H9 (cell line): Measurements from ENCODE around the gene HOXD8. TPM values are rescaled to one million over a fixed set of nuclear protein-coding genes. Genes with fewer than 3 reads are reported as not detected.
A peak's percentile ranks its signal among the peaks of the same experiment; 100 is the strongest.

Experiments
- DNase-seq: peaks from one replicate; pipeline ENCODE4 v3.0.0-alpha.2; 2017
- H2AFZ ChIP-seq: one replicate; pipeline ENCODE4 v1.6.1; 2013; ENCODE audit warnings: mild to moderate bottlenecking, low read length, control low read depth, moderate library complexity
- H2AK5ac ChIP-seq: 2 replicates; pipeline ENCODE4 v1.6.1; 2013; ENCODE audit warnings: low read length, control low read depth, mixed read lengths; ENCODE audit not compliant: insufficient read length
- H2BK120ac ChIP-seq: one replicate; pipeline ENCODE4 v1.6.1; 2013; ENCODE audit warnings: low read depth, mild to moderate bottlenecking, low read length, control low read depth, inconsistent platforms; ENCODE audit not compliant: poor library complexity, severe bottlenecking
- H2BK12ac ChIP-seq: 2 replicates; pipeline ENCODE4 v1.6.1; 2013; ENCODE audit warnings: low read length, control low read depth, mixed read lengths, low read depth; ENCODE audit not compliant: insufficient read length
- H2BK15ac ChIP-seq: 2 replicates; pipeline ENCODE4 v1.6.1; 2013; ENCODE audit warnings: low read depth, low read length, control low read depth
- H2BK20ac ChIP-seq: one replicate; pipeline ENCODE4 v1.6.1; 2013; ENCODE audit warnings: low read depth, mild to moderate bottlenecking, low read length, control low read depth, inconsistent platforms; ENCODE audit not compliant: poor library complexity, severe bottlenecking
- H2BK5ac ChIP-seq: 2 replicates; pipeline ENCODE4 v1.6.1; 2013; ENCODE audit warnings: low read length, control low read depth, mixed read lengths; ENCODE audit not compliant: insufficient read length
- H3K14ac ChIP-seq: 2 replicates; pipeline ENCODE4 v1.6.1; 2013; ENCODE audit warnings: low read length, control low read depth; ENCODE audit not compliant: insufficient read depth
- H3K18ac ChIP-seq: 2 replicates; pipeline ENCODE4 v1.6.1; 2013; ENCODE audit warnings: low read depth, mild to moderate bottlenecking, mixed read lengths, low read length, control low read depth; ENCODE audit not compliant: insufficient read length
- H3K23ac ChIP-seq: 2 replicates; pipeline ENCODE4 v1.6.1; 2013; ENCODE audit warnings: low read length, control low read depth, mixed read lengths, low read depth; ENCODE audit not compliant: insufficient read length
- H3K23me2 ChIP-seq: 2 replicates; pipeline ENCODE4 v1.6.1; 2013; ENCODE audit warnings: low read depth, mild to moderate bottlenecking, mixed read lengths, low read length, control low read depth; ENCODE audit not compliant: insufficient read length, poor library complexity, severe bottlenecking
- H3K27ac ChIP-seq: 2 replicates; pipeline ENCODE4 v1.5.1; 2013; ENCODE audit warnings: low read length, control low read depth, mixed read lengths, low read depth; ENCODE audit not compliant: insufficient read length
- H3K27me3 ChIP-seq: 2 replicates; pipeline ENCODE4 v1.6.1; 2013; ENCODE audit warnings: low read length, control low read depth, inconsistent platforms; ENCODE audit not compliant: insufficient read depth
- H3K4ac ChIP-seq: 2 replicates; pipeline ENCODE4 v1.6.1; 2013; ENCODE audit warnings: low read depth, mild to moderate bottlenecking, control low read depth, inconsistent platforms, low read length, moderate library complexity
- H3K4me1 ChIP-seq: 2 replicates; pipeline ENCODE4 v1.6.1; 2013; ENCODE audit warnings: low read length, control low read depth, inconsistent platforms; ENCODE audit not compliant: insufficient read depth
- H3K4me2 ChIP-seq: 2 replicates; pipeline ENCODE4 v1.6.1; 2013; ENCODE audit warnings: low read length, control low read depth, mixed read lengths; ENCODE audit not compliant: insufficient read length, insufficient read depth
- H3K56ac ChIP-seq: 2 replicates; pipeline ENCODE4 v1.6.1; 2013; ENCODE audit warnings: low read depth, mild to moderate bottlenecking, mixed read lengths, low read length, control low read depth; ENCODE audit not compliant: insufficient read length
- H3K79me1 ChIP-seq: 2 replicates; pipeline ENCODE4 v1.6.1; 2013; ENCODE audit warnings: low read depth, mild to moderate bottlenecking, moderate library complexity, low read length, control low read depth, inconsistent platforms; ENCODE audit not compliant: insufficient read depth, poor library complexity, severe bottlenecking
- H3K79me2 ChIP-seq: 2 replicates; pipeline ENCODE4 v1.6.1; 2013; ENCODE audit warnings: low read length, control low read depth, inconsistent platforms; ENCODE audit not compliant: insufficient read depth
- H3K9ac ChIP-seq: 2 replicates; pipeline ENCODE4 v1.6.1; 2013; ENCODE audit warnings: low read length, control low read depth, mixed read lengths; ENCODE audit not compliant: insufficient read length; ENCODE audit errors: extremely low read depth
- H3K9me3 ChIP-seq: one replicate; pipeline ENCODE4 v1.6.1; 2013; ENCODE audit warnings: low read depth, low read length, inconsistent platforms; ENCODE audit not compliant: control insufficient read depth
- H3T11ph ChIP-seq: one replicate; pipeline ENCODE4 v1.6.1; 2013; ENCODE audit warnings: mild to moderate bottlenecking, low read length, control low read depth, inconsistent platforms
- H4K20me1 ChIP-seq: one replicate; pipeline ENCODE4 v1.6.1; 2013; ENCODE audit not compliant: control insufficient read depth, insufficient read length, insufficient read depth
- H4K5ac ChIP-seq: 2 replicates; pipeline ENCODE4 v1.6.1; 2013; ENCODE audit warnings: low read depth, mild to moderate bottlenecking, mixed read lengths, low read length, control low read depth; ENCODE audit not compliant: insufficient read length
- H4K8ac ChIP-seq: replicated peaks from 2 replicates; pipeline ENCODE4 v1.6.1; 2013; ENCODE audit warnings: low read length, control low read depth, mixed read lengths, low read depth; ENCODE audit not compliant: insufficient read length
- H4K91ac ChIP-seq: 2 replicates; pipeline ENCODE4 v1.6.1; 2013; ENCODE audit warnings: low read depth, mild to moderate bottlenecking, moderate library complexity, mixed read lengths, low read length, control low read depth; ENCODE audit not compliant: insufficient read length
- H3K27ac Mint-ChIP-seq, 3 experiments: 2 replicates in 2 of 3; 3 replicates in 1 of 3; pipeline ENCODE4 v1.8.0; 2020 to 2021; ENCODE audit warnings: mixed read lengths in 3 of 3, mild to moderate bottlenecking in 1 of 3, moderate library complexity in 1 of 3
- H3K27me3 Mint-ChIP-seq: 2 replicates; pipeline ENCODE4 v1.8.0; 2021; ENCODE audit warnings: low read depth, mild to moderate bottlenecking, moderate library complexity, mixed read lengths
- H3K36me3 Mint-ChIP-seq, 3 experiments: 2 replicates in 2 of 3; 3 replicates in 1 of 3; pipeline ENCODE4 v1.8.0; 2020 to 2021; ENCODE audit warnings: low read depth in 3 of 3, mixed read lengths in 3 of 3; ENCODE audit not compliant: insufficient read depth in 1 of 3
- H3K4me1 Mint-ChIP-seq, 2 experiments: 2 replicates each; pipeline ENCODE4 v1.8.0; 2020; ENCODE audit warnings: mixed read lengths in 2 of 2
- H3K4me3 Mint-ChIP-seq, 2 experiments: 2 replicates in 1 of 2; 3 replicates in 1 of 2; pipeline ENCODE4 v1.8.0; 2020 to 2021; ENCODE audit warnings: mild to moderate bottlenecking in 2 of 2, mixed read lengths in 2 of 2, moderate library complexity in 1 of 2
- H3K9me3 Mint-ChIP-seq, 2 experiments: 2 replicates in 1 of 2; 3 replicates in 1 of 2; pipeline ENCODE4 v1.8.0; 2020; ENCODE audit warnings: mild to moderate bottlenecking in 2 of 2, mixed read lengths in 2 of 2, moderate library complexity in 1 of 2
- CTCF ChIP-seq: fragments of 200-600 bp; sonication (generic); conservative IDR thresholded peaks from 3 replicates; pipeline ENCODE4 v1.8.0; 2021; ENCODE audit warnings: antibody characterized with exemption, mild to moderate bottlenecking
- WGBS: extraction: QIAGEN DNeasy Blood & Tissue Kit; methylation state at CpG from one replicate; pipeline ENCODE4 v1.1.7; 2013; ENCODE audit warnings: missing lambda C conversion rate, low lambda C conversion rate, mixed read lengths; ENCODE audit not compliant: insufficient read length; ENCODE audit errors: extremely low coverage; 5-methylcytosine and 5-hydroxymethylcytosine counted together
- total RNA-seq: library from RNA; stranded (reverse); gene quantifications from 2 replicates; pipeline ENCODE4 v1.2.1, GENCODE V29; 2021

HOXD8 gene
- total RNA-seq, 1 experiment from 2014 or later, result not detected

GRCh38 chr2:176156807-176157498 is 27.4 kb downstream of the HOXD8 start, which contains the start of gene HOXD3:
Gene HOXD3, plus strand, starts transcription at chr2:176157307. Its CDS starts 11,808 bp downstream, at chr2:176169115.
- Histone ChIP-seq H3K14ac (no peak within 1 kb of the TSS), H4K5ac (no peak within 1 kb of the TSS), H3K27ac (no peak within 1 kb of the TSS), H3K56ac (no peak within 1 kb of the TSS), H2BK20ac (no peak within 1 kb of the TSS), H2AFZ (no peak within 1 kb of the TSS), H2BK15ac (no peak within 1 kb of the TSS), H3K4me2 (no peak within 1 kb of the TSS), H3K79me1 (no peaks in the 10 kb centered on the region), H4K91ac (no peak within 1 kb of the TSS), H3T11ph (no peak within 1 kb of the TSS), H4K20me1 (peaks cover 2% of the 10 kb centered on the region), H3K9me3 (no peaks in the 10 kb centered on the region), H3K9ac (no peak within 1 kb of the TSS), H2BK12ac (no peak within 1 kb of the TSS), H3K79me2 (no peaks in the 10 kb centered on the region), H4K8ac (no peak within 1 kb of the TSS), H3K18ac (no peak within 1 kb of the TSS), H3K23ac (no peak within 1 kb of the TSS), H2BK120ac (no peak within 1 kb of the TSS), H3K27me3 (peaks cover 100% of the 10 kb centered on the region), H3K23me2 (no peaks in the 10 kb centered on the region), H3K4ac (no peak within 1 kb of the TSS), H2AK5ac (no peak within 1 kb of the TSS), H2BK5ac (no peak within 1 kb of the TSS), H3K4me1 (no peaks in the 10 kb centered on the region; the same call in 1 of the 2 replicates)
- no peak for TF ChIP-seq CTCF
- peaks cover 100% of the 10 kb centered on the region for H3K27me3 Mint-ChIP-seq
- DNase-seq, result no peak
- peaks cover 0 to 5% of the 10 kb centered on the region in 2 experiments; a peak in 3 of 5 replicates for H3K9me3 Mint-ChIP-seq
- no peaks in the 10 kb centered on the region; a peak in 1 of 7 replicates for H3K36me3 Mint-ChIP-seq
- peaks cover 6 to 28% of the 10 kb centered on the region in 2 experiments; a peak in 3 of 4 replicates for H3K4me1 Mint-ChIP-seq
- peak within 1 kb of the TSS in 1 of 2 experiments; percentile 8; a peak in 2 of 5 replicates for H3K4me3 Mint-ChIP-seq
- no peak within 1 kb of the TSS for H3K27ac Mint-ChIP-seq
- no CpG with 5 or more reads among the region's 48 CpGs for WGBS
